ENCODE measurements around the gene ATP8A1.
"Not testable (repeated sequence)": the region's sequence is repeated elsewhere in the genome, so short reads cannot be mapped to it uniquely, and the experiment has no call there.

The ATP8A1 gene

DNA sequence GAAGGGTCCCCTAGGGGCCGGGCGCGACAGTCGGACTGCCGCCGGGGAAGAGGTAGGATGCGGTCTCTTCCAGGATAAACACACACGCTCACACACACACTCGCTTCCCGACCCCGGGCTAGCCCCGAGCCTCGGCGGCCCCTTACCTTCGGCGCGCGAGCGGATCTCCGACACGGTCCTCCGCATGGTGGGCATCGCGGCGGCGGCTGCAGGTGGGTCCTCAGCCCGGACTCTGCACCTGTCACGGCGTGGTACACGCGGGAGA lies 294 bp downstream of the ATP8A1 start:
- Histone ChIP-seq H3K4me1 (peaks cover 19% of the 10 kb centered on the region), H3K27me3 (ENCODE audit: low read depth) (no peaks in the 10 kb centered on the region), H3K36me3 (replicated peaks) (no peaks in the 10 kb centered on the region), H3K4me3 (peak overlapping the region; percentile 78), H3K9me3 (no peaks in the 10 kb centered on the region)
- in situ Hi-C loops (cut with MboI; ENCODE audit: low sequenced_read_pairs), result no loop called here
- DNase-seq (ENCODE audit: low spot score in 2 of 2), result no peak

DNA sequence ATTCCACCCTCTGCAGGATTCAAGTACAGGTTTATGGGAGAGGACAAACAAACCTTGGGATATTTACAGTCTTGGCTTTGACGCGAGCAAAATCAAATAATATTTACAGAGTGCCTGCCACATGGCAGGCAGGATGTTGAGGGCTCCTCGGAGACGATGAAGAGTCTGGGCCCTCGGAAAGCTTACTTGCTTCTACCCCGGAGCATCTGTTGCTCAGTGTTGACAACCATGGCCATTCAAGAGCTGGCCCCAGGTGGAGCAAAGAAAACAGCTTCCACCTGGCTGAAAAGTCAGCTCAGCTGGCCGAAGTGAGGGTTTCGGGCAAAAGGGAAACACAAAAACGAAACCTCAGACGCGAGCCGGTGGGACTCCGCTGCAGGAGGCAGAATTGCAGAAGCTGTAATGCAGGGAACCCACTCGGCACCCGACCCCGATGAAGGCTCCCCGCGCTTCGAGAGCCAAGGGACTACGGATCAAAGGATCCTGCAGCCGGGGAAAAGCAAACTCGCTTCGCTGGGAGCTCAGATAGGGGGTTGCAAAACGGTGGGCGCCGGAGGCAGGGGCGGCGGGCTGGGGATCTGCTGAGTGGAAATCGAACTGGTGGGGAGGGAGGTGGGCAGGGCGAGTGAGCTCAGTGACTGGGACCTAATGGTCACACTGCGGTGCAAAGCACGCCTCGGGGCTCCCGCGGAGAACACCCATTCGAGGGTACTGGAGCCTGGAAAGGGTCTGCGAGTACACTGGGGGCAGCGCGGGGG lies 805 bp downstream of the ATP8A1 start:
- Histone ChIP-seq H3K36me3 (replicated peaks) (no peaks in the 10 kb centered on the region), H3K4me1 (peaks cover 19% of the 10 kb centered on the region), H3K27me3 (ENCODE audit: low read depth) (no peaks in the 10 kb centered on the region), H3K9me3 (no peaks in the 10 kb centered on the region), H3K4me3 (peak overlapping the region; percentile 78)
- peak; percentile 34 to 58 for DNase-seq (ENCODE audit: low spot score in 2 of 2)
- in situ Hi-C loops (cut with MboI; ENCODE audit: low sequenced_read_pairs), result no loop called here

DNA sequence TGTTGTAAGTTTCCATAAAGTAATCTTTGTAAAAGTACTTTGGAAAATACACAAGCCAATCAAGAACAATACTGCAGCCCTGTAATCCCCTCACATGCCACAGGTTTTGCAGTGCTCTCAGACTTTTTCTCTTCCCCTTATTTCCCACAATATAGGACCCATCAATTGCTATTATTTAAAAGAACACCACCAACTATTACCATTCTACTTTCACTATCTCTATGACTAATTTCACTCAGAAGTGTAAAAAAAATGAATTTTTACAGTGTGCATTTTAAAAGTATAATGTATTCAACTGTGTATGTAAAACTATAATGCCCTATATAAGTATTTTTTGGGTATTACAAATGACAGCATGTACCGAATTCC lies 1.7 kb downstream of the ATP8A1 start:
- H3K27me3 ChIP-seq (ENCODE audit: low read depth), result no peaks in the 10 kb centered on the region

DNA sequence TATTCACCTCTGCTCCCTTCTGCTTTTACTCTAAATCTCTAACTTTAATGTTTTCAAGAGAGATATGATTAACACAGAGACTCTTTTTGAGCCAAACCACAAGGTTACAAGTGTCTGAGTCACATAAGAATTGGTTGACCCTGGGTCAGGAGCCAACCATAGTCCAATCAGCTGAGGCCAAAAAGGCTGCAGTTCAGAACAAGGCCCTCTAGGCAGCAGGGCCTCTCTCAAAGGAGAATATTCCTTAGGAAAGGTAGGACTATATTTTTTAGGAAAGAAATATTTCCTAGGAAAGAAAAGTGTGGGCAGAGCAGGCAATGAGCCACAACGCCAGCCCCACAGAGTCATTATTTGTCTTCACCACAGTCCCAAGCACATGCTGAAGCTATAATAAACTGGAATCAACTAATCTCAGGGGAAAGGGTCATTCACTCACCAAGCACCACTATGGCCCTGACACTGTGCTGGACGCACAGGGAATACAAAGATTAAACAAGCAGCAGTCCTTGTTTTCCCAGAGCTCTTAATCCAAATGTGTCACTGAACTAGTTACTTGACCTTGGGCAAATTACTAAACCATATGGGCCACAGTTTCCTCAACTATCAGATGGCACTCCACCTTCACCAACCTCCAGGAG lies 2.2 kb downstream of the ATP8A1 start:
- Histone ChIP-seq H3K4me3 (peak overlapping the region; percentile 78; the same call in 1 of the 2 replicates), H3K9me3 (no peaks in the 10 kb centered on the region), H3K27me3 (ENCODE audit: low read depth) (no peaks in the 10 kb centered on the region), H3K4me1 (peaks cover 19% of the 10 kb centered on the region), H3K36me3 (replicated peaks) (no peaks in the 10 kb centered on the region)
- DNase-seq (ENCODE audit: low spot score in 2 of 2), result peak; percentile 10 to 26
- in situ Hi-C loops (cut with MboI; ENCODE audit: low sequenced_read_pairs), result no loop called here

More for the DNA sequence above, 1.7 kb downstream of the ATP8A1 start:
- no peaks in the 10 kb centered on the region for H3K36me3 ChIP-seq (replicated peaks)
- in situ Hi-C loops (cut with MboI; ENCODE audit: low sequenced_read_pairs), result no loop called here
- peak overlapping the region; percentile 78 for H3K4me3 ChIP-seq
- H3K9me3 ChIP-seq, result no peaks in the 10 kb centered on the region
- peak in 1 of 2 experiments; percentile 11 for DNase-seq (ENCODE audit: low spot score in 2 of 2)
- peaks cover 19% of the 10 kb centered on the region for H3K4me1 ChIP-seq

- no peaks in the 10 kb centered on the region for H3K9me3 ChIP-seq
- H3K4me3 ChIP-seq, result no peak overlapping the region
- in situ Hi-C loops (cut with MboI; ENCODE audit: low sequenced_read_pairs), result no loop called here
- no peaks in the 10 kb centered on the region for H3K27me3 ChIP-seq (ENCODE audit: low read depth)
- DNase-seq (ENCODE audit: low spot score in 2 of 2), result no peak
- no peaks in the 10 kb centered on the region for H3K36me3 ChIP-seq (replicated peaks)
- H3K4me1 ChIP-seq, result peaks cover 19% of the 10 kb centered on the region
Observed at GRCh38 chr4:42653626-42654560, 3.0 kb downstream of the ATP8A1 start.

GRCh38 chr4:42652529-42653231 lies 4.2 kb downstream of the ATP8A1 start:
- H3K4me3 ChIP-seq; DNase-seq (ENCODE audit: low spot score in 2 of 2); H3K27me3 ChIP-seq (ENCODE audit: low read depth); H3K36me3 ChIP-seq (replicated peaks); H3K9me3 ChIP-seq; in situ Hi-C loops (cut with MboI; ENCODE audit: low sequenced_read_pairs): not testable (repeated sequence)
- H3K4me1 ChIP-seq, result peaks cover 14% of the 10 kb centered on the region

- in situ Hi-C loops (cut with MboI; ENCODE audit: low sequenced_read_pairs), result no loop called here
- Histone ChIP-seq H3K4me3 (no peak overlapping the region), H3K27me3 (ENCODE audit: low read depth) (no peaks in the 10 kb centered on the region), H3K4me1 (peaks cover 4% of the 10 kb centered on the region; the same call in 1 of the 2 replicates), H3K36me3 (replicated peaks) (no peaks in the 10 kb centered on the region), H3K9me3 (no peaks in the 10 kb centered on the region)
- no peak for DNase-seq (ENCODE audit: low spot score in 2 of 2)
Observed at GRCh38 chr4:42649870-42650269, 7.0 kb downstream of the ATP8A1 start.

- no peaks in the 10 kb centered on the region for H3K4me1 ChIP-seq
- DNase-seq (ENCODE audit: low spot score in 2 of 2), result no peak
Observed at GRCh38 chr4:42646999-42647541, 9.8 kb downstream of the ATP8A1 start.

DNA sequence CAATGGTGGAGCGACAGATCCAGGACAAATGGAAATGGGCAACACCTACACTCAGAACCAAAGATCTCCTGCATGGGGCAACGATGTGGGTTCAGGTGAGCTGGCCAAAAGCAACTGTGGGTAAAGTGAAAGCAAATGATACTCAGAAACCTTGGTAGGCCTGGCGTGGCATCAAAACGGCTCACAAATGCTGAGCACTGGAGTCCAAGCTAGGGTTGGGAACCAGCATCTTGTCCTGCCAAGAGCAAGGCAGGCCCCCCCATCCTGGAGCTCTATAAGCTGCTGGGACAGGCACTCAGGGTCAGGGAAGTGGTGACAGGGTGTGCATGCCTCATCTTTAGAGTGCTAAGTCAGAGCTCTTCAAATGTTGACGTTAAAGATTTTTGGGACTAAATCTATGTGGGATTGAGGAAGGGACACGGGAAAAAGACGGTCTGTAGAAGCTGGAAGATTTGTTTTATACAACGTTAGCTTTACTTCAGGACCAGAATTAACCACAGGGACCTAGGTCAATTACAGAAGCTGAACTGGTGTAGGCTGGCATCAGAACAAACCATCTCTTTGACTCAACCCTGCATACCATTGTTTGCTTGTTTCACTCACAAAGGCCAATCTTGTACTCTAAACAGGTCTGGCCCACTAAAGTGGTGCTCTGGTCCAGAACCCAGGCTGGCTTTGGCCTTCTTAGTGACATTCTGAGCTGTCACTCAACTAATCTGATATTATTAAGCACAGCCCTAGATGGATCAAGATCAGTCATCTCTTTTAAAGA lies 10.7 kb downstream of the ATP8A1 start:
- no peaks in the 10 kb centered on the region for H3K36me3 ChIP-seq (replicated peaks)
- H3K27me3 ChIP-seq (ENCODE audit: low read depth), result no peaks in the 10 kb centered on the region
- in situ Hi-C loops (cut with MboI; ENCODE audit: low sequenced_read_pairs), result no loop called here
- no peaks in the 10 kb centered on the region for H3K9me3 ChIP-seq
- no peak for DNase-seq (ENCODE audit: low spot score in 2 of 2)
- no peaks in the 10 kb centered on the region for H3K4me1 ChIP-seq
- no peak overlapping the region for H3K4me3 ChIP-seq

More at GRCh38 chr4:42646999-42647541, 9.8 kb downstream of the ATP8A1 start:
- Histone ChIP-seq H3K27me3 (ENCODE audit: low read depth) (no peaks in the 10 kb centered on the region), H3K4me3 (no peak overlapping the region), H3K36me3 (replicated peaks) (no peaks in the 10 kb centered on the region), H3K9me3 (no peaks in the 10 kb centered on the region)
- in situ Hi-C loops (cut with MboI; ENCODE audit: low sequenced_read_pairs), result no loop called here

GRCh38 chr4:42644897-42645296 lies 12.0 kb downstream of the ATP8A1 start:
- no peaks in the 10 kb centered on the region for H3K36me3 ChIP-seq (replicated peaks)
- H3K27me3 ChIP-seq (ENCODE audit: low read depth), result no peaks in the 10 kb centered on the region
- H3K9me3 ChIP-seq, result no peaks in the 10 kb centered on the region
- H3K4me3 ChIP-seq, result no peak overlapping the region
- in situ Hi-C loops (cut with MboI; ENCODE audit: low sequenced_read_pairs), result no loop called here
- DNase-seq (ENCODE audit: low spot score in 2 of 2), result no peak
- H3K4me1 ChIP-seq, result peaks cover 11% of the 10 kb centered on the region; the same call in 1 of the 2 replicates

- Histone ChIP-seq H3K9me3 (no peaks in the 10 kb centered on the region), H3K4me1 (peaks cover 14% of the 10 kb centered on the region; the same call in 1 of the 2 replicates), H3K27me3 (ENCODE audit: low read depth) (no peaks in the 10 kb centered on the region), H3K36me3 (replicated peaks) (no peaks in the 10 kb centered on the region), H3K4me3 (no peak overlapping the region)
- DNase-seq (ENCODE audit: low spot score in 2 of 2), result no peak
- in situ Hi-C loops (cut with MboI; ENCODE audit: low sequenced_read_pairs), result no loop called here
Observed at GRCh38 chr4:42643685-42644084, 13.2 kb downstream of the ATP8A1 start.

DNA sequence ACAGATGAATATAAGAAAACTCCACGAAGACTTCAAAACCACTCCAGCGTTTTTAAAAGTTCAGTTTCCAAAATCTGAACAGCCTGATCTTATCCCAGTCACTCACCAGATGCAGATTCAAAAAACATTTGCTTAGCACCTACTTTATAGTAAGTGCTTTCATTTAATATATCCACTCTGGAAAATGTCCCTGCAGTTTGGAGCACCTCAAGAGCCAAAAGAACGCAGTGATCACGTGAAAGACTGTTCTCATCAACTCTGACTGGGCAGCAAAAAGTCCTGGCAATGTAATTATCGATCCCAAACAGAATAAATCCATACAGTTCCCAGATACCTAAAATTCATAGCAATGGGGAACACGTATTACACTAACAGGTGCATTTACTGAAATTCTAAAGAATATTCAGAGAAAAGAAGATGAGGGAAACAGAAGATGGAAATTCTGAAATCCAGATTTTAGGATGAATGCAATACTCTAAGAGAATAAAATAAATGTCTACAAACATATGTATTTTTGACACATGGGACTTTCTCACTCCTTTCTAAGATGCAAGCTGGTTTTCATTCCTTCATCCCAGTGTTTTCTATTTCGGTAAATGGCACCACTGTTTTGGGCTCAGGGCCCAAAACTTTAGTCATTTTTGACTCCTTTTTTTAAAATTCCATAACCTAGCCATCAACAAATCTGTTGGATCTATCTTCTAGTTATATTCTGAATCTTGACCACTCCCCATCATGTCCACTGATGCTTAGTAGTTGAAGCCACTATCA lies 13.9 kb downstream of the ATP8A1 start:
- Histone ChIP-seq H3K4me3 (no peak overlapping the region), H3K27me3 (ENCODE audit: low read depth) (no peaks in the 10 kb centered on the region), H3K36me3 (replicated peaks) (no peaks in the 10 kb centered on the region), H3K4me1 (peaks cover 14% of the 10 kb centered on the region; the same call in 1 of the 2 replicates), H3K9me3 (no peaks in the 10 kb centered on the region)
- DNase-seq (ENCODE audit: low spot score in 2 of 2), result no peak
- in situ Hi-C loops (cut with MboI; ENCODE audit: low sequenced_read_pairs), result no loop called here
